GM12878 (cell line): Measurements from ENCODE around the gene GALNTL6. TPM values are rescaled to one million over a fixed set of nuclear protein-coding genes. Genes with fewer than 3 reads are reported as not detected.

Experiments used
- ATAC-seq: fragments of 200-7000 bp; cut with Tn5 transposase; 3 replicates; pipeline ENCODE4 v1.9.1; 2020; ENCODE audit warnings: mild to moderate bottlenecking, moderate library complexity
- BruUV-seq: library from RNA; stranded (reverse); fragments of 400-500 nt; replicated peaks from 2 replicates; lab custom pipeline; 2021; lab: Mats Ljungman, UMichigan
- CTCF ChIA-PET: fragments of 300-600 bp; sonication (Branson Sonifier 250); formaldehyde crosslinking; extraction: SDS; loops from one replicate; lab custom pipeline; 2021; ENCODE audit warnings: inconsistent platforms; lab: Yijun Ruan, JAX
- POLR2A ChIA-PET: fragments of 350-600 bp; formaldehyde crosslinking; extraction: SDS; loops from one replicate; lab custom pipeline; 2021; ENCODE audit warnings: inconsistent platforms; lab: Charles Lee
- RAD21 ChIA-PET: fragments of 300-600 bp; sonication (Branson Sonifier 250); formaldehyde crosslinking; loops from one replicate; lab custom pipeline; 2023; ENCODE audit warnings: antibody characterized with exemption; ENCODE audit not compliant: unreplicated experiment; lab: Charles Lee
- SMC1A ChIA-PET: fragments of 300-600 bp; sonication (Branson Sonifier 250); formaldehyde crosslinking; loops from one replicate; lab custom pipeline; 2023; ENCODE audit not compliant: unreplicated experiment, uncharacterized antibody; lab: Charles Lee
- DNase-seq: peaks from one replicate; pipeline ENCODE4 v3.0.0-alpha.2; 2011; ENCODE audit warnings: low read depth, low spot score
- FAIRE-seq: peaks from 3 replicates; lab custom pipeline; 2011; peaks lifted over from hg19 to GRCh38; lab: Jason Lieb, UNC
- H2AFZ ChIP-seq: 2 replicates; pipeline ENCODE4 v1.6.0; 2011; ENCODE audit warnings: low read depth, low read length, control low read depth; ENCODE audit not compliant: control insufficient read depth
- H3K27ac ChIP-seq: 2 replicates; pipeline ENCODE4 v1.5.1; 2011; ENCODE audit warnings: control low read depth; ENCODE audit not compliant: control insufficient read depth, insufficient read depth
- H3K27me3 ChIP-seq, 2 experiments: replicated peaks in 1 of 2; 2 replicates each; pipeline versions ENCODE4 v1.6.0 to v1.6.1; 2011; ENCODE audit warnings: low read length in 1 of 2; ENCODE audit not compliant: control insufficient read depth in 2 of 2, insufficient read depth in 2 of 2
- H3K36me3 ChIP-seq, 2 experiments: 2 replicates each; pipeline ENCODE4 v1.5.1; 2011; ENCODE audit warnings: low read length in 1 of 2; ENCODE audit not compliant: control insufficient read depth in 2 of 2, insufficient read depth in 2 of 2
- H3K4me1 ChIP-seq: 2 replicates; pipeline ENCODE4 v1.6.1; 2011; ENCODE audit warnings: mild to moderate bottlenecking, low read length, moderate library complexity, mixed read lengths; ENCODE audit not compliant: control insufficient read depth, insufficient read depth
- H3K4me2 ChIP-seq: 2 replicates; pipeline ENCODE4 v1.6.0; 2011; ENCODE audit warnings: control low read depth; ENCODE audit not compliant: control insufficient read depth, insufficient read depth
- H3K4me3 ChIP-seq: fragments of 200-600 bp; sonication (generic); 2 replicates; pipeline ENCODE4 v1.5.1; 2016
- H3K79me2 ChIP-seq: 2 replicates; pipeline ENCODE4 v1.6.0; 2011; ENCODE audit warnings: low read length; ENCODE audit not compliant: control insufficient read depth, insufficient read depth
- H3K9ac ChIP-seq: 2 replicates; pipeline ENCODE4 v1.8.0; 2011; ENCODE audit warnings: low read length, control low read depth, mixed read lengths; ENCODE audit not compliant: control insufficient read depth, insufficient read depth
- H3K9me3 ChIP-seq: replicated peaks from 3 replicates; pipeline ENCODE4 v1.5.1; 2011; ENCODE audit warnings: mild to moderate bottlenecking, low read length; ENCODE audit not compliant: control insufficient read depth, insufficient read depth
- H4K20me1 ChIP-seq: 2 replicates; pipeline ENCODE4 v1.6.0; 2011; ENCODE audit not compliant: control insufficient read depth, insufficient read depth
- ASH2L ChIP-seq: fragments of 300-600, 200-600 bp; sonication (generic); IDR thresholded peaks from 2 replicates; pipeline ENCODE4 v1.6.1; 2017; ENCODE audit warnings: low read depth, mild to moderate bottlenecking, borderline replicate concordance
- BRCA1 ChIP-seq: IDR thresholded peaks from 2 replicates; pipeline ENCODE4 v1.6.1; 2011; ENCODE audit warnings: low read depth, low read length, improper control_type of control experiment
- NFYB ChIP-seq: IDR thresholded peaks from 2 replicates; pipeline ENCODE4 v1.6.1; 2011; ENCODE audit warnings: low read depth, mild to moderate bottlenecking, low read length, improper control_type of control experiment, moderate library complexity; ENCODE audit not compliant: insufficient read depth
- SKIL ChIP-seq: fragments of 450-650 bp; IDR thresholded peaks from 2 replicates; pipeline ENCODE4 v1.6.1; 2017; ENCODE audit warnings: mild to moderate bottlenecking, low read depth, inconsistent platforms; ENCODE audit not compliant: poor library complexity, severe bottlenecking
- WGBS: methylation state at CpG from one replicate; pipeline ENCODE4 v1.1.6; 2016; ENCODE audit warnings: low lambda C conversion rate; ENCODE audit not compliant: insufficient replicate concordance, insufficient coverage; ENCODE audit errors: missing lambda C conversion rate; 5-methylcytosine and 5-hydroxymethylcytosine counted together
- in situ Hi-C: fragments of 300-500 bp; cut with MboI; formaldehyde crosslinking; loops from 9 replicates; pipeline ENCODE4 v1.14.3; 2018; ENCODE audit warnings: mixed read lengths
- intact Hi-C: fragments of 100-400 bp; cut with micrococcal nuclease; formaldehyde crosslinking; loops from one replicate; pipeline ENCODE4 v1.14.2; 2022; ENCODE audit not compliant: unreplicated experiment
- polyA plus RNA-seq, 11 experiments: library from polyadenylated mRNA; depleted of rRNA in 4 of 11; unstranded in 6 of 11; stranded (reverse) in 5 of 11; fragments of >200 nt; fragmentation: Nextera tagmentation in 4 of 11; fragmentation: Illumina TruSeq in 1 of 11; extraction: Ambion mirVana in 4 of 11; extraction: Trizol in 1 of 11; gene quantifications; 1 replicate in 1 of 11; 2 replicates in 10 of 11; pipeline versions ENCODE4 v1.2.1 to v1.2.3, GENCODE V29; 2011 to 2016; ENCODE audit warnings: inconsistent platforms in 2 of 11, missing spikeins in 2 of 11, low read depth in 1 of 11
- total RNA-seq, 4 experiments: library from RNA; depleted of rRNA in 3 of 4; stranded (reverse); fragments of >200 nt in 3 of 4; fragmentation: Illumina TruSeq in 1 of 4; extraction: Trizol in 1 of 4; gene quantifications; 2 replicates each; pipeline versions ENCODE4 v1.2.1 to v1.2.3, GENCODE V29; 2013 to 2021
- TF ChIP-seq, protein P1 (sequence below): IDR thresholded peaks from 2 replicates; pipeline ENCODE4 v1.6.1; 2012; ENCODE audit warnings: low read depth, low read length, improper control_type of control experiment

The GALNTL6 gene
- total and polyA plus RNA-seq, 10 of the 15 experiments (the other 5 are each of a cell fraction or from before 2014, with no cell fraction given), result 0.01 to 0.29 TPM; not detected in 8

GRCh38 chr4:172352356-172352755 is 539.2 kb downstream of the GALNTL6 start (continued):
- no peak for TF ChIP-seq ASH2L
- TF ChIP-seq, all 136 proteins: peak for 0

- H3K27ac ChIP-seq, result no peak overlapping the region
- no peaks in the 10 kb centered on the region for H4K20me1 ChIP-seq
- no peak overlapping the region for H2AFZ ChIP-seq
- ChIA-PET POLR2A (no interaction called here), CTCF (no interaction called here), RAD21 (no interaction called here), SMC1A (no interaction called here)
- H3K27me3 ChIP-seq, result no peaks in the 10 kb centered on the region
- FAIRE-seq (no peak), DNase-seq (no peak), ATAC-seq (no peak)
- intact Hi-C loops (no loop called here), in situ Hi-C loops (no loop called here)
- H3K4me2 ChIP-seq, result no peak overlapping the region
- H3K4me3 ChIP-seq, result no peak overlapping the region
- no peak overlapping the region for H3K9ac ChIP-seq
- no peak for TF ChIP-seq BRCA1
- TF ChIP-seq NFYB, result no peak
- no peak for TF ChIP-seq SKIL
- TF ChIP-seq, protein P1, sequence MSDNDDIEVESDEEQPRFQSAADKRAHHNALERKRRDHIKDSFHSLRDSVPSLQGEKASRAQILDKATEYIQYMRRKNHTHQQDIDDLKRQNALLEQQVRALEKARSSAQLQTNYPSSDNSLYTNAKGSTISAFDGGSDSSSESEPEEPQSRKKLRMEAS, result no peak
- no peaks in the 10 kb centered on the region for H3K36me3 ChIP-seq
- no peaks in the 10 kb centered on the region for H3K4me1 ChIP-seq
- no peaks in the 10 kb centered on the region for H3K9me3 ChIP-seq
- no peaks in the 10 kb centered on the region for H3K79me2 ChIP-seq
- WGBS, result 0% methylated on average over 1 of the region's 1 CpG
- no TSS peak for BruUV-seq
These were observed 542.8 kb downstream of the GALNTL6 start for GRCh38 chr4:172356016-172356415.
